HG03103 (cell line): Measurements from ENCODE around the gene HOXA9.

ENCODE experiments used
- ATAC-seq: cut with Tn5 transposase; IDR thresholded peaks from one replicate; pipeline ENCODE4 v1.9.1; 2021; ENCODE audit warnings: low read depth; ENCODE audit not compliant: unreplicated experiment

The HOXA9 gene

DNA sequence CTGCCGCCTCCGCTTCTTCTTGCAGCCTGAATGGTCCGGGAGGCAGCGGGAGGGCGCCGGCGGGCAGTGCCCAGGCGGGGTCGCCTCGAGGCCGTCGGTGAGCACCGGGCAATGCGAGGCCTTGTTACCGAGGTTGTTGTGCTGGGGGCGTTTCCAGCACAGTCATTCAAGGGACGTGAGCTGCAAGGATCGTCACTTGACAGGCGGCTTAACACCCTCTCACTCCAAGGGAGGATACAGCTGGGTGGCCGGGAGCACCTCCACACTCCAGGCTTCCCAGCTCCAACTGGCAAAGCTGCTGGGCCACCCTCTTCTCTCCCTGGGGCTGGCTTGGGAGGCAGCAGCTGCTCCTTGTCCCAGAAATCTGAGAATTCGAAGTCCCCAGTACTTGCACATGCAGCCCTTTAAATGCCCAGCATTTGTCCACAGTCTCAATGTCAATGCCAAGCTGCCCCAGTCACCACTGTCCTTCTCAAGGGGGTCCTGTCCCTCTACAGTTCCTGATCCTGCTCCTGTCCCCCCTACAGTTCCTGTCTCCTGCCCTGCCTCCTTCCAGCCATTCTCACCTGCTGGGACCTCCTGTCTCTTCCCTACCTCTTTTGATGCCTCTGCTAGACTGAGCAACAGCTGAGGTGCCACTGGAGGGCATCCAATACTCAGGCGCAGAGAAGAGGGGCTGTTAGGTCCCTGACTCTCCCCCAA, 24.1 kb upstream of the HOXA9 start:
- ATAC-seq = no peak

GRCh38 chr7:27188386-27189294, 23.3 kb upstream of the HOXA9 start:
- no peak for ATAC-seq

DNA sequence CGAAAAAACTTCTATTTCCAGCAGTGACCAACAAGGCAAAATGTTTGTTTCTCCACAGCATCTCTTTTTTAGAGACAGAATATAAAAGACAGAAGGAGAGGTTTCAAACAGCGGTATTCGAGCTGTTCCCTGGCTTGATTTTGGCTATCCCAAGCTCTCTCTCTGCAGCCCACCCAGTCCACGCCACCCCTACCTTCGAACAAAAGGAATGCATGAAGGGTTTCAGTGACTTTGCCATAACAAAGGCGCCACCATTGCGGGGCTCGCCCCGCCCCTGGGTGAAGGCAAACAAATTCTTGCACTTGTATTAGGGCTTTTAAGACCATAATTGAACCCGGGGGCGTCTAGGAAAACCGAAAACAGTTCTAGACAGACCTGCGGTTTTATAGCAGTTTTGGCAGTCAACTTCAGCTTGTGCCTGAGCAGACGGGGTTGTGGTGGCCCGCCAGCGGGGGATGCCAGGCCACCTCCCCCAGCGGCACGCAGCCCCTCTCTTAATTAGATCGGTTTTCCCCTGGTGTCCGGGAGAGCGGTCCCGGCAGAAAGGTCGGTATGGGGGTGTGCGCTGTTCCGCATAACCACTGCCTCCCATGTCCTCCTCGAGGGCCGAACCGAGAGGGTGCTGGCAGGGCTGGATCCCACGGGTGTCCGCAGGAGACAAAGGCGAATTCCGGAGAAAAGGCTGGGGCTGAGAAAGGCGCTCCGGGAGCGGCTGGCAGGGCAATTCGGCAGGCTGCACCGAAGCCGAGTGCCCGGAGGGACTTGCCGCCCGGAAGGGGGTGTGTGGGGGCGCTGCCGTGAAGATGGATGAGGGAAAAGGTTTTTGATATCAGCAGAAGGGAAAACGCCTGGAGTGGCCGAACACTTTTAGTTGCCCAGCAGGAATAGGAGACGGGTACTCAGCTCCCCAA, 22.4 kb upstream of the HOXA9 start:
- ATAC-seq = no peak

DNA sequence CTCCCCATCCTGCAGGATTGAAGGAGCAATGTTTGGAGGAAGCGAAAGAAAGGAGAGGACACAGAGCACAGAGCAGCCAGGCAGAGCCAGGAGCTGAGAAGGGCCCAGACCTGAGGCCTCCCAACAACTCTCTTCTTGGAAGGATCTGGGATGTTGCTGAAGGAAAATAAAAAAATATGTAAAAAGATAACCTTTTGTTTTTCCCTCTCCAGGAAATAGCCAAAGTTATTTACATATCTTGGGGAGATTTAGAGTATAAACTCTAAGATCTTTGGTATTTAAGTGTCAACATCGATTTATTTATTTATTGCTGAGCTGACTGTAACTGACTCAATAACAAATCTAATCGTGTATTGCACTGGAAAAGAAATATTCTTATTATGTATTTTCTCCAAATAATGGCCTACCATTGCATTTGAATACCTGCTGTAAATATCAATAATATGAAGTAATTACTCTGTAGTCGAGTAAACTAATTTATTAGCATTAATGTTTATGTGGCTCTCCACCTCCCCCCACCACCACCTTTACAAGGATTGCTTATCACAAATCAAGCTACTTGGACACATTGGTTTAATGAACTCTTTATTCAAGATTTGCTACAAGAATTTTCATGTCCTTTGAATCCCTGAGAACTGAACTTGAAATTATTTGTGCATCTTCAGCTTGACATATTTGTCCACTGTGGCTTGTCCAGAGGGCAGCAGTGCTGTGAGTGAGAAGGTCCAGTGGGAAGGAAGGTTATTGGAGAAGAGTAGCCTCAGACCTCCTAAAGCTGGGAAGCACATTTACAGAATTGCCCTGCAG, 21.5 kb upstream of the HOXA9 start:
- no peak for ATAC-seq

DNA sequence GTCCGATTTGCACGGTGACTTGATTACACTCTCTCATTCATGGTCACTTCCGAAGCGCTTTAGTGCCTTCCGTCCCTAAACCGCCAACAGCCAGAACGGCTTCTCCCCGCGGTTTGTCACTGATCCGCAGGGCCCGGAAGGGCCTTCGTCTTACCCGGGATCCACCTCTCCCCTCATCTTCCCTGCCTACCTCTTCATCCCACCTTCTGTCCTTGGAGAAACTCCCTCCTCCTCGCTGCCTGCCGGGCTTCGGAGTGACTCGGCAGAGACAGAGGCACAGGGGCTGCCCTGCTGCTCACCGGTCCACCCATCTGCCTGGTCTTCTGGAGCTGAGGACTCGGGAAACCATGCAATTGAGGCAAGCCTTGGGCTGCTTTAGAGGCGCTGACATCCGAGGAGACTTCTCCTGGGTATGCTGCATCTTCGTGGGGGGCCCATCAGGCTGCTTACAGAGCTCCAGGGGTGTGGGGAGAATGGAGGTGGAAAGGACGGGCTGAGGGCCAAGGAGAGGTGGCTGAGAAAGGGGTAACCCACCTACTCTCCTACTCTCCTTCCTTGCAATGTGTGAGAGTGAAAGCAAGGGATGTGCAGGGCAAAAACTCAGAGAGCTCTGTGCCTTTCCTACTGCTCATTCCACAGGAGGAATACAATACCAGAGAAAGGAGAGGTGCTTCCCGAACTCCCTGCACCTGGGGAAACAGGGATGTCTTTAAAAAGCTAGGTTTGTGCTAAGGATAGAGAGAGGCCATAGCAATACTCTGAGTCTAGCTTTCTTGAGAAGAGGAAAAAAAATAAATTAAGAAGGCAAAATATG, 20.7 kb upstream of the HOXA9 start:
- ATAC-seq = no peak

GRCh38 chr7:27185013-27185853, 19.9 kb upstream of the HOXA9 start, which contains the start of gene HOXA11:
HOXA11 (minus strand) TSS chr7:27185232; CDS start chr7:27185144, 88 bp downstream.
- no peak for ATAC-seq

DNA sequence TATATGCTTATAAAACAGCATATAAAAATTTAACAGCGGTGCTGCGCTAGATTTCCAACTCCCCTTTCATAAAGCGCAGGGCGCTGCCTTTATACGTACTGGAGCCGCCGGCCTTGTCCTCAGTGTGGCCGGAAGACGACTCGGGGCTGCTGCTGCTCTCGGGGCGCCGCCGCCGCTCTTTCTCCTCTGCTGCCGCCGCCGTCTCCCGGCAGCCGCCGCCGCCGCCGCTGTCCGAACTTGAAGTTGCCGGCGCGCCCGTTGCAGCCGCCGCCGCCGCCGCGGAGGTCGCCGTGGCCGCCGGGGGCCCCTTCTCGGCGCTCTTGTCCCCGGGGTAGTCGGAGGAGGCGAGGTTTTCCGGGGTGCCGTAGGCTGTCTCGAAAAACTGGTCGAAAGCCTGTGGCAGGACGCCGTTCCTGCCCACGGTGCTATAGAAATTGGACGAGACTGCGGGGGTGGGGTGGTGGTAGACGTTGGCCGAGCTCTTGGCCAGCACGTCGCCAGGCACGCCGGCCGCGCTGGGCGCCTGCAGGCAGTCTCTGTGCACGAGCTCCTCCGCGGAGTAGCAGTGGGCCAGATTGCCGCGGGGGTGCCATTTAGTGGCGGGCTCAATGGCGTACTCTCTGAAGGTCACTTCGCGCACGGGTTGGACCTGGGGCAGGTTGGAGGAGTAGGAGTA, 19.1 kb upstream of the HOXA9 start:
- no peak for ATAC-seq

- no peak for ATAC-seq
Measured at GRCh38 chr7:27183682-27184336, 18.5 kb upstream of the HOXA9 start.

DNA sequence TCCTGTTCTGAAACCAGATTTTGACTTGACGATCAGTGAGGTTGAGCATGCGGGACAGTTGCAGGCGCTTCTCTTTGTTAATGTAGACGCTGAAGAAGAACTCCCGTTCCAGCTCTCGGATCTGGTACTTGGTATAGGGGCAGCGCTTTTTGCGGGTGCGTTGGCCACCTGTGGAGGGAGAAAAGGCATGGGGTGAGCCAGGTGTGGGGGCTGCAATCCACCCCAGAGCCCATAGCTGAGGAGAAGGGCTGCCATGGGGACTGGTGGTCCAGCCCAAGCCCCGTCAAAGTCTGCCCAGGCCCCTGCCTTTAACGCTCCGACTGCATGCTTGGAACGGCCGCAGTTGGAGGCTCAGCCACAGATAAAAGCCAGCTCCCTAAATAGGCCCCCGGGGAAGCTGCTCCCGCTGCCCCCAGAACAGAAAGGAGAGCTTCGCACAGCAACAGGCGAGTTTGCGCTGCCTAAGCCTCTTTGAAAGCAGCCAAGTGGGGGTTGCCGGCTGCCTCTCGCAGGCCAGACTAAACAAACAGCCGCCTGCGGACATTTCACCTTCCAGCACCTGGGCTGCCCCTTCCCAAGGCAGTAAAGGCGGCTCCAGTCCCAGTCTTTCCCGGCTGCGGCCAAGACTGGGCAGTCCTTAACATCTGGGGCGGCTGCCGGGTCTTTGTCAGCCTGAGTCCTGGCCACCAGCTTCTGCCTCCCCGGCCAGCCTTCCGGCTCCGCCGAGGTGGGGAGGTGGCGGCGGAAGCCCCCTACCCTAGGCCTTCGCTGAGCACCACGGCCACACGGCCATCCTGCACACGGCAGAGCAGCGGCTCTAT, 17.7 kb upstream of the HOXA9 start:
- no peak for ATAC-seq

DNA sequence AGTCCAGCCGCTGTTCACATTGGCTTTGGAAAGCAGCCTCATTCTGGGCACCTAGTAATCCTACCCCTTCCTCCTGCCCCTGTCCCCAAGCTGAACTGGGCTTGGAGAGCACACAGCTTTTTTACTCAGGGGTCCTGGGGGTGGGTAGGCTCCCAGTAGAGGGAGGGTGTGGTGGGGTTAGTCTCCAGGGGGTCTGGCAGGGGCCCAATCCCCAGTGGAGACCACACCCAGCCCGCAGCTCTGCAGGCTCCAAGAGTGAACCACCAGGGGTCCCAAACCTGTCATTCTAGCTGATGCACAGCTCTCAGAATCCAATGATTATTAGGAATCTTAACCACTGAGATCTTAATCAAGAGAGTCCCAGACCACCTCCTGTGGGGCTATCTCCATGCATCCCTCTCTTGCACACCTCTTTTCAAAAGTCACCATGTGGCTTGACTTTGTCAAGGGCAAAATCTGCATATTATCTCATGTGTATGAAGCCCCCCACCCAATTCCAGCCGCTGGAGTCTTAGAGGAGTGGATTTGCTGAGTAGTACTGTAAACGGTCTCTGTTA, 17.0 kb upstream of the HOXA9 start:
- ATAC-seq = no peak

- no peak for ATAC-seq
Measured at GRCh38 chr7:27181795-27182275, 16.5 kb upstream of the HOXA9 start.

DNA sequence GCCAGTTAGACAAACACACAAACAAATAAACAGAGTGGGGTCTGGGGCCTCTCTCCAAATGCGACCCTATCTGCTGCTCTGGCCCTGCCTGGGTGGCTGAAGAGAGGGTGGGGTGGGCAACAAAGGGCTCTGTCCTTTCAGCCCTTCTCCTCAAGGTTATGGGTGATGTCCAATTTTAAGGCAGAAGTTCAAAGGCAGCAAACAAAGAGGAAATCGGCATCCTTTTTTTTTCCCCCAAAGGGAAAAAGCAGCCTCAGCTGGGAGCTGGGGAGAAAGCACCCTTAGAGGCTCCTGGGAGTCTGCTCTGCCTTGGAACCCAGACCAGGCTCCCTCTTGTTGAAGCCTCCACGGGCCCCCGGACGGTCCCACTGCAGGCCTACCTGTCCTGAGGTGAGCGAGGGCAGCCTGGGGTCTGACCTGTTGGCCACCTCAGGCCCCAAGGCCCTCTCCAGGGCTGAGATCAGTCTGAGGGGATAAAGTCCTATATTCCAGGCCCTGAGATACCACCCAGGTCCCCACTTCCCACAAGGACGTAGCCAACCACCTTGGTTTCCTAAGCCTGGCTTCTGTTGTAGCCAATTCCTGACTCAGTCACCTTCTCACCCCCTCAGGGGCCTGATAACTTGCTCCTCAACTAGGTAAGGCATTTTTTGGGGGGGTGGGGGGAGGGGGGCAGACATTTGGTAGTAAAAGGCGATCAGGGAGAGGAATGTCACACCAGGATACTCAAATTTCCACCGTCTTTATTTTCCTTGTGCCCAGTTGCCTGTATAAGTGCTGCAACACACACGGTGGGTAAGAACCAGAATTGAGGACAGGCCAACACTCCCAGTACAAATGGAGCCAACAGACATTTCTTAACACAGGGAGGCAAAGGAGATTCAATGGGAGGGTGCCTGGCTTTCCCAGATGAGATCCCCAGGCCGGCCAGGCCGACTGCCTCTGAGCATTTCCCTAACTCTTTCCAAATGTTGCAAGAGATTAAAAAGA, 15.4 kb upstream of the HOXA9 start:
- no peak for ATAC-seq

GRCh38 chr7:27179503-27180430, 14.4 kb upstream of the HOXA9 start:
- no peak for ATAC-seq

DNA sequence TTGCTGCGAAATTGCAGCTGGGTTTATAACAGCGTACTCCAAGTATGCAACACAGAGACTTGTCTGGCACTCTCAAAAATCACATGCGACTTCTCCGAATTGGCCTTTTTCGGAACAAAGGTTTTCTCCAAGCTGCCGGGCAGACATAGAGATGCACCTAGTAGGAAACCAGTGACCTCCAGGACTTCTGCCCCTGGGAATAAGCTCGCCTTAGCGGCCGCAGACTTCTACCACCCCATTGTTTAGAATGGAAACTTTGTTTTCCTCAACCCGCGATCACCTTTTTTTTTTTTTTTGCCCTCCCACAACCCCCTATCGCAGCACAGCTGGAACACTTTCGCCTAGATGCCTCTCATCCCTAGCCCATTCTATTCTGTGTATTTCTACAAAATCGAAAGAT, 13.7 kb upstream of the HOXA9 start:
- no peak for ATAC-seq
